GM21526 (cell line): ENCODE measurements around the gene ZNF569.
"Not testable (repeated sequence)": the region's sequence is repeated elsewhere in the genome, so short reads cannot be mapped to it uniquely, and the experiment has no call there.

Experiments used
- ATAC-seq: cut with Tn5 transposase; IDR thresholded peaks from one replicate; pipeline ENCODE4 v1.9.1; 2021; ENCODE audit warnings: moderate library complexity; ENCODE audit not compliant: unreplicated experiment, low FRiP score

The ZNF569 gene

GRCh38 chr19:37403403-37403802 is 63.8 kb downstream of the ZNF569 start:
- ATAC-seq = no peak

GRCh38 chr19:37401078-37401477 is 66.2 kb downstream of the ZNF569 start:
- no peak for ATAC-seq

- not testable (repeated sequence) for ATAC-seq
Observed at GRCh38 chr19:37391399-37391798, 75.8 kb downstream of the ZNF569 start.

GRCh38 chr19:37389234-37389633 is 78.0 kb downstream of the ZNF569 start:
- ATAC-seq = no peak

- peak; percentile 94 for ATAC-seq
Observed at GRCh38 chr19:37370880-37371661, 96.2 kb downstream of the ZNF569 start, which contains the start of gene ZNF527. Gene ZNF527, plus strand, starts transcription at chr19:37371099. Its CDS starts 3,100 bp downstream, at chr19:37374199.

- peak; percentile 27 for ATAC-seq
Observed at GRCh38 chr19:37370386-37370879, 96.8 kb downstream of the ZNF569 start.

GRCh38 chr19:37362733-37363132 is 104.5 kb downstream of the ZNF569 start:
- ATAC-seq = no peak

GRCh38 chr19:37361994-37362393 is 105.2 kb downstream of the ZNF569 start:
- no peak for ATAC-seq
